HG03457 (cell line): ENCODE measurements around the gene GGT1.
"Not testable (repeated sequence)": the region's sequence is repeated elsewhere in the genome, so short reads cannot be mapped to it uniquely, and the experiment has no call there.

ENCODE experiments used
- ATAC-seq: cut with Tn5 transposase; IDR thresholded peaks from one replicate; pipeline ENCODE4 v1.9.1; 2021; ENCODE audit warnings: moderate number of reproducible peaks; ENCODE audit not compliant: unreplicated experiment

The GGT1 gene

DNA sequence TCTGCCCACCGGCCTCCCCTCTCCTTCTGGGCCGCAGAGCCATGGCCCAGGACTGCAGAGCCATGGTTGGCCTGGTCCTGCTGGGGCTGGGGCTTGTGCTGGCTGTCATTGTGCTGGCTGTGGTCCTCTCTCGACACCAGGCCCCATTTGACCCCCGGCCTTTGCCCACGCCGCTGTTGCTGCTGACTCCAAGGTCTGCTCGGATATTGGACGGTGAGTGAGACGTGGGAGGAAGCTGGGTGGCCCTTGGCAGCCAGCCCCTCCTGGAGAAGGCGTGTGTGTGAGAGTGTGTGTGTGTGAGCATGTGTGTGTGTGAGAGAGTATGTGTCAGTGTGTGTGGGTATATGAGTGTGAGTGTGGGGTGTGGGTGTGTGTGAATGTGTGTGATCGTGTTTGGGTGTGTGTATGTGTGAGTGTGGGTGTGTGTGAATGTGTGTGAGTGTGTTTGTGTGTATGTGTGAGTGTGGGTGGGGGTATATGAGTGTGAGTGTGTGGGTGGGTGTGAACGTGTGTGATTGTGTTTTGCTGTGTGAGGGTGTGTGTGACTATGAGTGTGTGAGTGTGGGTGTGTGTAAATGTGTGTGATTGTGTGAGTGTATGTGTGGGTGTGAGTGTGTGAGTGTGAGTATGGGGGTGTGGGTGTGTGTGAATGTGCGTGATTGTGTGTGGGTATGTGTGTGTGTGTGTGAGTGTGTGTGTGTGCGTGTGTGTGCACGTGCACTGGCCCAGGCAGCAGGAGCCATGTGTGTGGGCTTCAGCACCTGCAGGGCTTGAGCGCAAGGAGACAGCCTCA lies 30.4 kb downstream of the GGT1 start:
- not testable (repeated sequence) for ATAC-seq

DNA sequence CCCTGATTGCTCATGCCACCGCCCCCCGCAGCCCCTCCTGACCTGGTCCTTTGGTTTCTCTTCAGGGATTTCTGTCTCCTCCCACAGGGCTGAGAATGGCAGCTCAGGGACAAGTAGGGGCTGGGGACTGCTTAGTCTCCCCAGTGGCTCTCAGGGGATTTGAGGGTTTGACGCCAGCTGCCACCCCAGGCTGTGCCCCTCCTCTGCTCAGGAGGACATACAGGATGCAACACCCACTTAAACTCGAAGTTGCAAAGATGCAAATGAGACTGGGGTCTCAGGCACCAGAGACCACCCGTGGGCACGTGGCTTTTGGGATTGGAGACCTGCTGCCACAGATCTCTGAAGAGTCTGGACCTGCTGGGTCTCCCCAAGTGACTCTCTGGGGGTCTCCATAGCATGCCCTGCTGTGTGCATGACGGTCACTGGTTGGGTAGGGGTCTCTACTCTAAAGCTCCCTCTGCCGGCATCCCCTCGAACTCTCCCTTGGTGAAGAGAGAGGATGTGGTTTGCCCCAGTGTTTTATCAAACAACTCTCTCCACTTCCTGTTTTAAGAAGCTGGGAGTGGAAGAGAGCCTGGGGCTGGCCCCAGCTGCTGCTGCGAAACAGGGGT lies 31.9 kb downstream of the GGT1 start:
- not testable (repeated sequence) for ATAC-seq

DNA sequence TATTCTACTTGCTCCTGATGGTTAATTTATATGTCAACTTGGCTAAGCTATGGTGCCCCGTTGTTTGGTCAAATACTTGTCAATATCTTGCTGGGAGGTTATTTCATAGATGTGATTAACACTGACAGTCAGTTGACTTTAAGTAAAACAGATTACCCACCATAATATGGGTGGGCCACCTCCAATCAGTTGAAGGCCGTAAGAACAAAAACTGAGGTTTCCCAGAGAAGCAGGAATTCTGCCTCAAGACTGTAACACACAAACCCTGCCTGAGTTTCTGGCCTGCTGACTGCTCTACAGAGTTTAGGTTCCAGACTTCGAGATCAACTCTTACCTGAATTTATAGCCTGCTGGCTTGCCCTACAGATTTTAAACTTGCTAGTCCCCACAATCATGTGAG lies 33.5 kb downstream of the GGT1 start:
- ATAC-seq: not testable (repeated sequence)

DNA sequence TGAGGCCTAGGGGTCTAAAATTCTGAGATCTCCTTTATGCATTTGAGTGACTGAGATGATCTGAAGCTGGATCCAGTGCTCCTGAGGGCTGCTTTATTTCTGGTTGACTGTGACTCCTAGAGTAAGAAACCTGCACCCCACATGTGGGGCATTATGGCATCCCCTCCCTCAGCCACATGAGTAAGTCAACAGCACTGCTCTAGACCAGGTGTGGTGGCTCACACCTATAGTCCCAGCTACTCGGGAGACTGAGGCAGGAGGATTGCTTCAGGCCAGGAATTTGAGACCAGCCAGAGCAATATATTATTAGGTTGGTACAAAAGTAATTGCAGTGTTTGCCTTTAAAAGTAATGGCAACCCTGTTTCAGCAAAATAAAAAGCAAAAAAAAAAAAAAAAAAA lies 39.3 kb downstream of the GGT1 start:
- not testable (repeated sequence) for ATAC-seq

DNA sequence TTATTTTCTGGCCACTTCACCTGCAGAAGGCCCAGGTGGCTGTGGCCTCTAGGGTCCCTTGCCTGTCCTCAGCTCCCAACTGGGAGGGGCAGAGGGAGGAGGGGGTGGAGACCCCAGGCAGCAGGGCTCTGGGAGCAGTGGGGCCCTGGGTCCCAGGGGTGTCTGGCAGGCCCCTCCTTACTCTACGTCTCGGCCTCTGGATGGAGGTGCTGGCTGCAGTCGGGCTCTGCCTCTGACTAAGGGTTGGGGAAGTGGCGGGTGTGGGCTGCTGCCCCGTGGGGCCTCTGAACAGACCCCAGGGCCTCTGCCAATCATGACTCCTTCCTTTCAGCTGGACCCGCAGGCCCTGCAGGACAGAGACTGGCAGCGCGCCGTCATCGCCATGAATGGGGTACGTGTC lies 41.4 kb downstream of the GGT1 start:
- ATAC-seq: not testable (repeated sequence)

DNA sequence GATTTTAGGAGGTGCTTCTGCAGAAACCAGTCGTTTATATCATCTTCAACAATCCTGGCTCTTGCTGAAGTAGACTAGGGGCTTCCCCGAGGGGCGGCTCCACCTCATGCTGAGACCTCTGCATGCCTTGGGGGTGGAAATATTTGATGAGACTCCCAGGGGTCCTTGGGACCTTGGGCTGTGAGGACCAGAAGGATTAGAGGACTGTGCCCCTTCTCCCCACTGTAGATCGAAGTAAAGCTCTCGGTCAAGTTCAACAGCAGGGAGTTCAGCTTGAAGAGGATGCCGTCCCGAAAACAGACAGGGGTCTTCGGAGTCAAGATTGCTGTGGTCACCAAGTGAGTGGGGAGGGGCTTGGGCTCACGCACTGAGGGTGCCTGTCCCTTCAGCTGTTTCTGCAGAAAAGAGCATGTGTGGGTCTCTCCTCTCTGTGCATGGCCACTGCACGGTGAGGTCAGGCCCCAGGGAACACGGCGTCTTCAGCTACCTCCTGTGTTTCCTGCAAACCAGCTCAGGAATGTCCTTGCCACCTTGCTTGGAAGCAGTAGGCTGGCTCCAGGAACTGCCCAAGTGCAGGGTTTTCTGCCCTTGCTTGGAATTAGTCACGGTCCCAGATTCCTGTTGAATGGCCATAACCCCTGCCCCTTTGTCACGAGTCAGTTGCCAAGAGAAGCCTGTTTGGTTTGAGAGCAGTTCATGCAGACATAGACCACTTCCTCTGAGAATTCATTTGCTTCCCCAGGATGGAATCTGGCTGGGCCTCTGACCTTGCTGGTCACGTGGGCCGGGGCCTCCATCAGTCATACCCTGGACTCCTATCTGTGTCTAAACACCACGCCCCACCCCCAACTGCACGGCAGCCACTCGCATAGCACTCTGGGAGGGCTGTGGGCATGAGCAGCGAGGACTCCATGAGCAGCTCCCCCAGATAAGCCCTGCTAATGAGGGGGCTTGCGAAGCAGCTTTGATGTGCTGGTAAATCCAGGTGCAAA lies 42.7 kb downstream of the GGT1 start:
- not testable (repeated sequence) for ATAC-seq

DNA sequence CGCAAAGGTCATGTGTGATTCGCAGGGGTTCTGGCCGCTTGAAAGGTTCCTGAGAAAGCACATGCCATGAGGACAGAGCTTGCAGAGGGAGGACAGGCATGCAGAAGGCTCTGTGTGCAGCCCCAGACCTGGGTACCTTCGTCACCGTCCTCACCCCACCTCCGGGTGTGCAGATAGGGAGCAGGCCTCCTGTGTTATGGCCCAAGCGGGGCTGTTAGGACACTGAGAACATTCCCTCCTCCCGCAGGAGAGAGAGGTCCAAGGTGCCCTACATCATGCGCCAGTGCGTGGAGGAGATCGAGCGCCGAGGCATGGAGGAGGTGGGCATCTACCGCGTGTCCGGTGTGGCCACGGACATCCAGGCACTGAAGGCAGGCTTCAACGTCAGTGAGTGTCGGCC lies 43.8 kb downstream of the GGT1 start:
- ATAC-seq: not testable (repeated sequence)

DNA sequence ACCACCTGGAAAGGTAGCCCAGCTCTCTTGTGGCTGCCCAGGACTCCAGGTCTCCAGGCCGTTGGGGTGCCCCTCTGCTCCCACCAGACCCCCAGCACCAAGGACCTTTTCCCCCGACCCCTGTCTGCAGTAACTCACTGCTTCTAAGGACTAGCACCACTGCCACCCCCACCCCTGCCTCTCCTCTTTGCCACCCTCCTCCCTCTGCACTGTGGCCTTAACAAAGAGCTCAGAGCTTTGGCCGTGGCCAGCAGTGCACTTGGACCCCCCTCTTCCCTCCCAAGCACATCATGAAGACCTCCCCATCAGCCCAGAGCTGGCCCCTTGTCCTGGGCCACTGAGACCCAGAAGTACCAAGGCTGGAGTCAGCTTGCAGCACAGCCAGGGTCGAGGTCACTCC lies 46.4 kb downstream of the GGT1 start:
- not testable (repeated sequence) for ATAC-seq

DNA sequence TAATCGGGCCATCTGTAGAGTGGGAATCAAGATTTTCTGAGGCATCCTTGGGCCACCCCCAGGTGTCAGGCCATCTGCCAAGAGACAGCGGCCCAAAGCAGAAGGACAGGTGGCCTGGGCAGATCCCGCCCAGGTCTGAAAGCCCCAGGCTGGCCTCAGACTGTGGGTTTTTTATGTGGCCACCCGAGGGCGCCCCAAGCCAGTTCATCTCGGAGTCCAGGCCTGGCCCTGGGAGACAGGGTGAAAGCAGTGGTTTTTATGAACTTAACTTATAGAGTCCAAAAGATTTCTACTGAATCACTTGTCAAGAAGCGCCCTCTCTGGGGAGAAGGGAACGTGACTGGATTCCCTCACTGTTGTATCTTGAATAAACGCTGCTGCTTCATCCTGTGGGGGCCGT lies 47.9 kb downstream of the GGT1 start:
- not testable (repeated sequence) for ATAC-seq

DNA sequence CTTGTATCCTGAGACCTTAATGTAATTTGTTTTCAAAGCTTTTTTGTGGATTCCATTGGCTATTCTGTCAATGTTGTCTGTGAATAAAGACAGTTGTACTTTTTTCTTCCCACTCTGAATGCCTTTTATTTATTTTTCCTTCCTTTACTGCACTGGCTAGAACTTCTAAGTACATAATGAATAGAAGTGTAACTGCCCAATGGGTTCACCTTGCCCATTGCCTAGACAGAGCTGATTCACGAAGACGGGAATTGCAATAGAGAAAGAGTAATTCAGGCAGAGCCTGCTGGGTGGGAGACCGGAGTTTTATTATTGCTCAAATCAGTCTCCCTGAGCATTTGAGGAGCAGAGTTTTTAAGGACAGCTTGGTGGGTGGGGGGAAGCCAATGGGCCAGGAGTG lies 62.4 kb downstream of the GGT1 start:
- not testable (repeated sequence) for ATAC-seq

DNA sequence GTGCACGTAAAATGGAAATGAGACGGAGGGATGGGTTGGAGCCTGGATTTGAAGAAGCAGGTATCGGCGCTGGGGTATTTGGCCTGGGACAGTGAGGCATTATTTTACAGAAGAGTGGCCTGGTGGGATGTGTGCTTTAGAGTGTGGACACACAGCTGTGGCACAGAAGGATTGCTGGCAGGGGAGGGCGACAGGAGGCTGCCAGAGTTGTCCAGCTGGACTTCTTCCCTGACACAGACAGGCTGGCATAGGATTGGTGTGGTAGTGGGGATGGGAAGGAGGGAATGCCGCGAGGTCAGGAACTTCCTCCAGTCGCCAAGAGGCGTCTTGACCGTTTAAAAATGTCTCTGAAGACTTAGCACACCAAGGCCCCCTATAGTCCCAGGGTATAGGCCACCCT lies 64.9 kb downstream of the GGT1 start:
- not testable (repeated sequence) for ATAC-seq

DNA sequence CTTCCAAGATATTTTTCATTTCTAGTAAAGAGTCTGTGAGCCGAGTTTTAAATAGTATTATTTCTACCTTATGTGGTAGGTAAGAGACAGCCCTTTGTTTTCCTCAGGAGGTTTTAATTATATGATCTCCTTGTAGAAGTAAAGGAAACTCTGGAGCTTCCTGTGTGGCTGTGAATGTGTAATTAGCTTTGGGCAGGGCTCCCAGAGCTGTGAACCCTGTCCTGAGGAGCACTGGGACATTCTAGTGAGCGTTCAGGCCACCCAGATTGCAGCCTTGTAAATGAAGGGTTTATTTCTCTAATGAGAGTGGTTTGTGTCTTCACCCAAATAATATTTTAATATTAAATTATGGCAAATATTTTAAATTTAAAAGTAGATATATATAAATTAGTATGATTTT lies 69.5 kb downstream of the GGT1 start:
- ATAC-seq: not testable (repeated sequence)
